Mesothelial cell of epicardium (in vitro differentiated cells): ENCODE measurements around the gene RIPOR2. TPM values are rescaled to one million over a fixed set of nuclear protein-coding genes. Genes with fewer than 3 reads are reported as not detected.

ENCODE experiments used
- DNase-seq, 2 experiments: peaks; one replicate each; pipeline ENCODE4 v3.0.0; 2021; ENCODE audit warnings: low spot score in 2 of 2; ENCODE audit not compliant: unreplicated experiment in 2 of 2
- H3K27ac Mint-ChIP-seq: 2 replicates; pipeline ENCODE4 v1.8.0; 2021; ENCODE audit warnings: mixed read lengths
- H3K27me3 Mint-ChIP-seq: 2 replicates; pipeline ENCODE4 v1.8.0; 2021; ENCODE audit warnings: low read depth, mixed read lengths
- H3K36me3 Mint-ChIP-seq: 2 replicates; pipeline ENCODE4 v1.8.0; 2021; ENCODE audit warnings: mixed read lengths
- H3K4me1 Mint-ChIP-seq: 2 replicates; pipeline ENCODE4 v1.8.0; 2021; ENCODE audit warnings: mixed read lengths
- H3K4me3 Mint-ChIP-seq: 2 replicates; pipeline ENCODE4 v1.8.0; 2021; ENCODE audit warnings: mild to moderate bottlenecking, moderate library complexity, mixed read lengths
- H3K9me3 Mint-ChIP-seq: 2 replicates; pipeline ENCODE4 v1.8.0; 2021; ENCODE audit warnings: mixed read lengths
- total RNA-seq: library from RNA; stranded (reverse); gene quantifications from 3 replicates; pipeline ENCODE4 v1.2.1, GENCODE V29; 2021
- TF ChIP-seq, protein P1 (sequence below): fragments of 200-600 bp; sonication (generic); IDR thresholded peaks from one replicate; pipeline ENCODE4 v1.5.0; 2021; ENCODE audit warnings: antibody characterized with exemption; ENCODE audit not compliant: unreplicated experiment

RIPOR2 gene
- total RNA-seq, 1 donor from 2014 or later: 1.7 TPM

GRCh38 chr6:24980507-24981385 is 45.0 kb upstream of the RIPOR2 start:
- TF ChIP-seq, protein P1, sequence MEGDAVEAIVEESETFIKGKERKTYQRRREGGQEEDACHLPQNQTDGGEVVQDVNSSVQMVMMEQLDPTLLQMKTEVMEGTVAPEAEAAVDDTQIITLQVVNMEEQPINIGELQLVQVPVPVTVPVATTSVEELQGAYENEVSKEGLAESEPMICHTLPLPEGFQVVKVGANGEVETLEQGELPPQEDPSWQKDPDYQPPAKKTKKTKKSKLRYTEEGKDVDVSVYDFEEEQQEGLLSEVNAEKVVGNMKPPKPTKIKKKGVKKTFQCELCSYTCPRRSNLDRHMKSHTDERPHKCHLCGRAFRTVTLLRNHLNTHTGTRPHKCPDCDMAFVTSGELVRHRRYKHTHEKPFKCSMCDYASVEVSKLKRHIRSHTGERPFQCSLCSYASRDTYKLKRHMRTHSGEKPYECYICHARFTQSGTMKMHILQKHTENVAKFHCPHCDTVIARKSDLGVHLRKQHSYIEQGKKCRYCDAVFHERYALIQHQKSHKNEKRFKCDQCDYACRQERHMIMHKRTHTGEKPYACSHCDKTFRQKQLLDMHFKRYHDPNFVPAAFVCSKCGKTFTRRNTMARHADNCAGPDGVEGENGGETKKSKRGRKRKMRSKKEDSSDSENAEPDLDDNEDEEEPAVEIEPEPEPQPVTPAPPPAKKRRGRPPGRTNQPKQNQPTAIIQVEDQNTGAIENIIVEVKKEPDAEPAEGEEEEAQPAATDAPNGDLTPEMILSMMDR: no peak
- no peaks in the 10 kb centered on the region for H3K27me3 Mint-ChIP-seq
- DNase-seq: no peak
- peaks cover 27% of the 10 kb centered on the region for H3K4me1 Mint-ChIP-seq
- H3K36me3 Mint-ChIP-seq: no peaks in the 10 kb centered on the region
- H3K27ac Mint-ChIP-seq: peak overlapping the region; percentile 93
- no peak overlapping the region for H3K4me3 Mint-ChIP-seq
- no peaks in the 10 kb centered on the region for H3K9me3 Mint-ChIP-seq

DNA sequence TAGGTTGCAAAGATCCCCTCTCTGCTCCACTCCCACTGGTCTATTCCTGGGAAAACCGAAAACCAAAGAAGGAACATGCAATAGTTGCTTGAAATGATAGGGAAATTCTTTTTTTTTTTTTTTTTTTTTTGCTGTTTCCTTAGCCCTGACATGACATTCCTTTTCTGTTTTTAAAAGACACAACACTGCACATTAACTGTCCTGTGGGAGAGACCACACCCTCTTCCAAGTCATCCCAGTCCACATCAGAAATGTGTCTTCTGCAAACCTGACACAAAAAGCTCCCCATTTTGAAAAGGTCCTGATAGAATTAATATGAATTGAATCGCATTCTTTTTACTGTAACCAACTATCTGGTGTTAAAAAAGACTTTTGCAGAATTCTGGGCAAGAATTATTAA is 43.4 kb upstream of the RIPOR2 start:
- no peak overlapping the region for H3K27ac Mint-ChIP-seq
- H3K36me3 Mint-ChIP-seq: no peaks in the 10 kb centered on the region
- peaks cover 25% of the 10 kb centered on the region for H3K4me1 Mint-ChIP-seq
- DNase-seq: no peak
- H3K27me3 Mint-ChIP-seq: no peaks in the 10 kb centered on the region
- no peak overlapping the region for H3K4me3 Mint-ChIP-seq
- H3K9me3 Mint-ChIP-seq: no peaks in the 10 kb centered on the region
- TF ChIP-seq, protein P1: no peak

DNA sequence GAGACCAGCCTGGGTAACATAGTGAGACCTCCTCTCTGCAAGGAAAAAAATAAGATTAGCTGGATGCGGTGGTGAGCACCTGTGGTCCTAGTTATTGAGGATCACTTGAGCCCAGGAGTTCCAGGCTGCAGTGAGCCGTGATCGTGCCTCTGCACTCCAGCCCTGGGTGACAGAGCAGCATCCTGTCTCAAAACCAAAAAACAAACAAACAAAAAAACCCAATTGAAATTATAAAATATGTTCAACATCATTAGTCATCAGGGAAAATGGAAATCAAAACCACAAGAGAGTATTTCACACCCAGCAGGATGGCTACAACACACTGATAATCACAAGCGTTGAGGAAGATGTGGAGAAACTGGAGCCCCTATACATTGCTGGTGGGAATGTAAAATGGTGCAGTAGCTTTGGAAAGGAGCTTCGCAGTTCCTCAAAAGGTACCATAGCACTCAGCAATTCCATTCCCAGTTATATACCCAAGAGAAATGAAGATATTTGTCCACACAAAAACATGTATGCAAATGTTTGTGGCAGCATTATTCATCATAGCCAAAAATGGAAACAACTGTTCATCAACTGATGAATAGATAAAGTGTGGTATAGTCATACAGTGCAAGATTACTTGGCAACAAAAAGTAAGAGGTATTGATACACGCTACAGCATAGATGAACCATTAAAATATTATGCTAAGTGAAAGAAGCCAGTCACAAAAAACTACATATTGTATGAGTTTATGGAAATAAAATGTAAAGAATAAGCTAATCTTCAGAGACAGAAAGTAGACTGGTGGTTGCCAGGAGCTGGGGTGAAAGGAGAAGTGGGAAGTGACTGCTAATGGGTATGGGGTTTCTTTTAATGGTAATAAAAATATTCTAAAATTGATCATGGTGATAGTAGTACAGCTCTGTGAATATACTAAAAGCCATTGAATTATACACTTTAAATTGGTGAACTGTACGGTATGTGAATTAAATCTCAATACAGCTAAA is 38.7 kb upstream of the RIPOR2 start:
- Mint-ChIP-seq H3K27me3 (no peaks in the 10 kb centered on the region), H3K9me3 (no peaks in the 10 kb centered on the region), H3K27ac (no peak overlapping the region), H3K4me3 (no peak overlapping the region), H3K36me3 (no peaks in the 10 kb centered on the region), H3K4me1 (no peaks in the 10 kb centered on the region)
- TF ChIP-seq, protein P1: no peak
- no peak for DNase-seq

GRCh38 chr6:24972311-24972958 is 36.7 kb upstream of the RIPOR2 start:
- H3K27ac Mint-ChIP-seq: no peak overlapping the region
- TF ChIP-seq, protein P1: no peak
- H3K27me3 Mint-ChIP-seq: no peaks in the 10 kb centered on the region
- no peaks in the 10 kb centered on the region for H3K9me3 Mint-ChIP-seq
- no peaks in the 10 kb centered on the region for H3K36me3 Mint-ChIP-seq
- DNase-seq: no peak
- no peak overlapping the region for H3K4me3 Mint-ChIP-seq
- no peaks in the 10 kb centered on the region for H3K4me1 Mint-ChIP-seq

GRCh38 chr6:24971067-24971466 is 35.3 kb upstream of the RIPOR2 start:
- Mint-ChIP-seq H3K4me1 (no peaks in the 10 kb centered on the region), H3K27me3 (no peaks in the 10 kb centered on the region), H3K36me3 (no peaks in the 10 kb centered on the region), H3K9me3 (no peaks in the 10 kb centered on the region), H3K27ac (no peak overlapping the region), H3K4me3 (no peak overlapping the region)
- TF ChIP-seq, protein P1: no peak
- no peak for DNase-seq
